K562 (cell line): Measurements from ENCODE around the gene TMED10.

Source experiments
- ARHGAP35 ChIP-seq: fragments of 450-650 bp; IDR thresholded peaks from 2 replicates; pipeline ENCODE4 v1.6.1; 2018; ENCODE audit not compliant: partially characterized antibody
- CC2D1A ChIP-seq: fragments of 450-650 bp; IDR thresholded peaks from 2 replicates; pipeline ENCODE4 v1.6.1; 2017; ENCODE audit warnings: mild to moderate bottlenecking
- USF2 ChIP-seq: sonication (generic); formaldehyde crosslinking; IDR thresholded peaks from 2 replicates; pipeline ENCODE4 v1.5.0; 2020; ENCODE audit warnings: missing genetic modification reagents
- YY1 ChIP-seq, 3 experiments: IDR thresholded peaks; 2 replicates each; pipeline ENCODE4 v1.6.1; 2011; ENCODE audit warnings: low read length in 2 of 3, mild to moderate bottlenecking in 2 of 3, moderate library complexity in 2 of 3, borderline replicate concordance in 1 of 3, control low read depth in 1 of 3, low read depth in 1 of 3; ENCODE audit not compliant: insufficient read depth in 3 of 3, insufficient replicate concordance in 2 of 3, control insufficient read depth in 1 of 3, insufficient read length in 1 of 3; ENCODE audit errors: extremely low read depth in 1 of 3
- ZNF121 ChIP-seq: sonication (generic); formaldehyde crosslinking; conservative IDR thresholded peaks from 2 replicates; pipeline ENCODE4 v1.8.0; 2022; ENCODE audit warnings: missing genetic modification reagents
- ZNF175 ChIP-seq: fragments of 200-800 bp; sonication (Bioruptor generic); IDR thresholded peaks from 2 replicates; pipeline ENCODE4 v1.6.1; 2016; ENCODE audit warnings: low read depth, mild to moderate bottlenecking, missing genetic modification characterization, missing compliant biosample characterization
- ZNF780A ChIP-seq: fragments of 250-450 bp; sonication (Bioruptor Pico); IDR thresholded peaks from 2 replicates; pipeline ENCODE4 v1.5.0; 2021; ENCODE audit warnings: mild to moderate bottlenecking
- TF ChIP-seq, protein P1 (sequence below): fragments of 250-450 bp; sonication (Bioruptor Pico); IDR thresholded peaks from 2 replicates; pipeline ENCODE4 v1.5.0; 2021; ENCODE audit warnings: mild to moderate bottlenecking, moderate library complexity
- TF ChIP-seq, protein P2 (sequence below), 3 experiments: IDR thresholded peaks in 2 of 3; conservative IDR thresholded peaks in 1 of 3; 2 replicates each; pipeline ENCODE4 v1.5.1; 2011 to 2012; ENCODE audit warnings: low read length in 3 of 3, mild to moderate bottlenecking in 3 of 3, control low read depth in 2 of 3, improper control_type of control experiment in 1 of 3, inconsistent platforms in 1 of 3, low read depth in 1 of 3, mixed read lengths in 1 of 3, moderate library complexity in 1 of 3; ENCODE audit not compliant: insufficient read depth in 2 of 3

DNA sequence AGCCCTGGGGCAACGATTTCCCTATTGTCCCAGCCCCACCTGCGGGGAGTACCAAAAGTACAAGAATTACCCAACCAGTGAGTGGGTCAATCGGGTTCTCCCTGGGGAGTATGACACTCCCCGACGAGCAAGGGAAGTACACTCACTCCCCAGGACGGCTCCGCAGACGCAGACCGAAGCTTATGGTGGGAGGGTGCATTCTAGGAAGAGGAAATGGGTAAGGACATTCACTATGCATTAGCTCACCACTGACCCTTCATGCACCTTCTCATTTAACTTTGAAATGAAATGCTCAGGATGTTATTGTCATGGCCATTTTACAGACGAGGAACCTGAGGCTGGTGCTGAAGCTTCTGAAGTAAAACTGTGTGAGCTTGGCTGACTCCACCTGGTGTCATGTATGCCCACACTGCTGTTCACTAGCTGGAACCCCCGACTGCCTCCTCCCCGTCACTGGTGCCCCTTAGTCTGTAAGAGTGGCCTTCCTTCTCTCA lies 45.8 kb upstream of the TMED10 start:
- TF ChIP-seq USF2 (CRISPR knock-in tag) (no peak), ARHGAP35 (no peak), ZNF121 (CRISPR knock-in tag) (no peak), CC2D1A (no peak), ZNF780A (CRISPR knock-in tag) (no peak), YY1 (IDR thresholded peaks at IDR 0.05; ENCODE audit: borderline replicate concordance in 1 of 3, control insufficient read depth in 1 of 3, extremely low read depth in 1 of 3, insufficient read depth in 3 of 3, insufficient read length in 1 of 3, insufficient replicate concordance in 2 of 3, low read depth in 1 of 3, low read length in 2 of 3) (no peak), ZNF175 (CRISPR knock-in tag) (no peak)
- TF ChIP-seq, protein P1, sequence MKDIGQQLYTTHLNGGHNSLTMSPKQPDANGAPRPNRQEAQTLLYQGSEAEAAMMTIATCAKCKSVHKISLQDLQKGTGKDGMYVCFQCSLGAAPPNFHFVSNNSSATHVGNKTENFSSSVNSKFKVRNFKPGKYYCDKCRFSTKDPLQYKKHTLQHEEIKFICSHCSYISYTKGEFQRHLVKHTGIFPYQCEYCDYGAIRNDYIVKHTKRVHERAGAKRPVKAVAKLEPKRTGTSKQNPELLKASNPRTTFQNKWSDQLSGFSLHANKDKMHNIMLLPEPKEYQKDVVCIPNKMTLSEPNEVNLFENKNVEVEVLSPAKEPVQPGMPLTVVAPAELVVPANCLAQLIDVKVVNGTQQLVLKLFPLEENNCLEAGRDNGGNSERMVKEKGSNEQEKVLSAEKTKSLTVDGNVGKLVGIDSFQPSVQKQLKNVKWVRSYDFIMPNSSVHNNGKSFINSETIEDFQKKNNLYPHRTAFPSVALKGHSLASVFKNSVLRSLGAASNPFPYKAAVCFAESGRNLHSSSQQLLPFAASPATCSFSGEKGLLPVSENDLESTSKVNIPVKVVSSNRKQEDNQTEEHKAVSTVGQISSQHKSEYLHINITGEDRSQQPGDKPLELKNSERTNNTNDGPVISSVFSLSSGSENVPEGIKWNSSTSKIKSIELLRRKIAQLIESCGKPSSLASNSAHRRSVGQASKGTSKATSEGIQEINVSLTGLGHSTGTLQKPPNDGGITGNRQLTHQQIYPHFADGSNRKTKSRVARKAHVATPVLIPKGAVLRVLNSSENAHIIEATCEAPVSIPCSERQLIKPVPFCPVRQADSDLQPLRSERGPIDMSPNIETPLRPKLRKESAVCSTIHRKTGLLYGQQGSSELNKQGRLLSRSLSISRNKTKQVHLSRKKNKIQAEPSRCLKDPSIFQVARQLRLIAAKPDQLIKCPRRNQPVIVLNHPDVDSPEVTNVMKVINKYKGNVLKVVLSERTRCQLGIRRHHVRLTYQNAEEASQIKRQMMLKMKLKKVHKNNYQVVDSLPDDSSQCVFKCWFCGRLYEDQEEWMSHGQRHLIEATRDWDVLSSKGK = no peak
- TF ChIP-seq, protein P2, sequence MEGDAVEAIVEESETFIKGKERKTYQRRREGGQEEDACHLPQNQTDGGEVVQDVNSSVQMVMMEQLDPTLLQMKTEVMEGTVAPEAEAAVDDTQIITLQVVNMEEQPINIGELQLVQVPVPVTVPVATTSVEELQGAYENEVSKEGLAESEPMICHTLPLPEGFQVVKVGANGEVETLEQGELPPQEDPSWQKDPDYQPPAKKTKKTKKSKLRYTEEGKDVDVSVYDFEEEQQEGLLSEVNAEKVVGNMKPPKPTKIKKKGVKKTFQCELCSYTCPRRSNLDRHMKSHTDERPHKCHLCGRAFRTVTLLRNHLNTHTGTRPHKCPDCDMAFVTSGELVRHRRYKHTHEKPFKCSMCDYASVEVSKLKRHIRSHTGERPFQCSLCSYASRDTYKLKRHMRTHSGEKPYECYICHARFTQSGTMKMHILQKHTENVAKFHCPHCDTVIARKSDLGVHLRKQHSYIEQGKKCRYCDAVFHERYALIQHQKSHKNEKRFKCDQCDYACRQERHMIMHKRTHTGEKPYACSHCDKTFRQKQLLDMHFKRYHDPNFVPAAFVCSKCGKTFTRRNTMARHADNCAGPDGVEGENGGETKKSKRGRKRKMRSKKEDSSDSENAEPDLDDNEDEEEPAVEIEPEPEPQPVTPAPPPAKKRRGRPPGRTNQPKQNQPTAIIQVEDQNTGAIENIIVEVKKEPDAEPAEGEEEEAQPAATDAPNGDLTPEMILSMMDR (IDR thresholded peaks at IDR 0.05 in 2 of 3, conservative IDR thresholded peaks at IDR 0.05 in 1 of 3; ENCODE audit: insufficient read depth in 2 of 3, low read depth in 1 of 3, low read length in 3 of 3) = no peak
